AG10803 (cell line): Measurements from ENCODE around the gene PTPRG.

Experiments
- DNase-seq: peaks from one replicate; pipeline ENCODE4 v3.0.0; 2010; ENCODE audit warnings: low read depth
- H3K4me3 ChIP-seq: 2 replicates; pipeline ENCODE4 v1.5.1; 2011; ENCODE audit warnings: mild to moderate bottlenecking, low read length, control low read depth
- CTCF ChIP-seq: conservative IDR thresholded peaks from 2 replicates; pipeline ENCODE4 v1.5.1; 2011; ENCODE audit warnings: mild to moderate bottlenecking, low read length, control low read depth, inconsistent platforms

PTPRG gene

GRCh38 chr3:62293051-62293780 is 731.8 kb downstream of the PTPRG start:
- TF ChIP-seq CTCF = no peak
- no peak for DNase-seq
- no peak overlapping the region for H3K4me3 ChIP-seq

DNA sequence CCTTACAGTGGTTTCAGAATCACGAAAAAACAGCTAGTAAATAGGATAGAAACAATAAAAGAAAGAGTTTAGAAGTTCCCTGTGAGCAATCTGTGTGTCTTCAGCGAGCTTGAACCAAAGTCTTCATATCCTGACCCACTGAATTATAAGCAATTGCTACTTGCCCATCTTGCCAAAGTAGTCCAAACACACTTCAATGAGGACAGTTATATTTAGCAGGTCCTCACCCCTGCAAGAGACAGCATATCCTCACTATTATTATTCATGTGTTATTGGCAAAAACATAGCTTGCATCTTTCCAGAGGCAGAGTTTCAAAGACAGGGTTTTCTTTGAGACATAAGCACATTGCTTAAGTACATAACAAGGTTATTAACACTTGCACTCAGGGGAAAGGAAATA is 734.2 kb downstream of the PTPRG start:
- no peak overlapping the region for H3K4me3 ChIP-seq
- no peak for TF ChIP-seq CTCF
- DNase-seq = no peak

- no peak for DNase-seq
- no peak for TF ChIP-seq CTCF
- H3K4me3 ChIP-seq = no peak overlapping the region
These were observed 739.2 kb downstream of the PTPRG start for GRCh38 chr3:62300617-62301016.

DNA sequence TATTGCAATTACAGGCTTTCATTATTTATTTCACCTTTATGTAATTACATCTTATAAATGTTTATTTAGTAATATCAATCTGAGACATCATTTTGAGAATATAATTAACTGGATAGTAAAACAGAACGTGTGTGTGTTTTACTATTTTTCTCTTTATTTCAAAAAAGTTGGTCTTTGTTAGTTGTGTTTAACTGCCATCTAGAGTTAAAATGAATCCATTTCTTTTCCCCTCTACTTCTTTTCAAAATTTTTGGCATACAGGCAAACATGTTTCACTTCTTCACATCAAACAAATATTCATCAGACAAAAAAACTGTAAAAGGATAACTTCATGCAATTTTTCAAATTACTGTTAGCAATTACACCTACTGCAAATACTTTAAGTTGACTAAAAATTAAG is 750.8 kb downstream of the PTPRG start:
- no peak for DNase-seq
- H3K4me3 ChIP-seq = no peak overlapping the region
- no peak for TF ChIP-seq CTCF

DNA sequence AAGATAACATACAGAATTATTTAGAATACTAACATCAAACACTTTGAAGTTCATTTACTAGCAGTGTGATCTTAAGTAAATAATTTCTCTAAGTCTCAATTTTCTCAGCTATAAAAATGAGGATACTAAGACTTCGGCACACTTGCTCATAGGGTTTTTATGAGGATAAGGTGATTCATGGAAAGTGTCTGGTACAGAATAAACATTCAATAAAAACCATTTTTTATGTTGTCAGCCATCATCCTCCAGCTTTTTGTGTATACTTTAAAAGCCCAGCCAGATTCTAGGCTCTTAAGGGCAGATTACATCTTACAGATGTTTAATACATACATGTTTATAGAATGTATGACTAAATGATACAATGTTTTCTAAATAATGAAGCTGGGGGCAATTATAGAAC is 755.2 kb downstream of the PTPRG start:
- no peak for TF ChIP-seq CTCF
- no peak for DNase-seq
- no peak overlapping the region for H3K4me3 ChIP-seq

DNA sequence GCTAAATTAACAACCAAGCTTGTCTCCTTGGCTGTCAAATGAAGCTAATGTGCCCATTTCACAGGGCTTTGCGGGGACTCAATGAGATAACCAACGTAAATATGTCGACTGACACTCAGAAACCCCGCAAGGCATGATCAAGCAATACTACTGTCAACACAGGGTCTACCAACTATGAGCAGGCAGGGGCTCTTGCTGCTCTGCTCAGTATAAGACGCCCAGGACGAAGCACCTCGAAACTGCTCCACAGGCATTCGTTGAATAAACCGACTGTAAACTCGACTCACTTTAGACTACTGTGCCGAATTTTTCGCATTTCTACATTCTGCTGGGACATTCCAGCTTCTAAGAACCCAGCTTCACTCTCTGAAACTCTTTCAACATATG is 757.0 kb downstream of the PTPRG start:
- no peak for DNase-seq
- H3K4me3 ChIP-seq = peak overlapping the region; percentile 78

More for the DNA sequence above, 757.0 kb downstream of the PTPRG start:
- TF ChIP-seq CTCF = no peak
